GM19452 (cell line): ENCODE data around the gene MAP3K19.
"Not testable (repeated sequence)": the region's sequence is repeated elsewhere in the genome, so short reads cannot be mapped to it uniquely, and the experiment has no call there.

Experiments
- ATAC-seq: cut with Tn5 transposase; IDR thresholded peaks from one replicate; pipeline ENCODE4 v1.9.1; 2021; ENCODE audit not compliant: unreplicated experiment

Gene MAP3K19

DNA sequence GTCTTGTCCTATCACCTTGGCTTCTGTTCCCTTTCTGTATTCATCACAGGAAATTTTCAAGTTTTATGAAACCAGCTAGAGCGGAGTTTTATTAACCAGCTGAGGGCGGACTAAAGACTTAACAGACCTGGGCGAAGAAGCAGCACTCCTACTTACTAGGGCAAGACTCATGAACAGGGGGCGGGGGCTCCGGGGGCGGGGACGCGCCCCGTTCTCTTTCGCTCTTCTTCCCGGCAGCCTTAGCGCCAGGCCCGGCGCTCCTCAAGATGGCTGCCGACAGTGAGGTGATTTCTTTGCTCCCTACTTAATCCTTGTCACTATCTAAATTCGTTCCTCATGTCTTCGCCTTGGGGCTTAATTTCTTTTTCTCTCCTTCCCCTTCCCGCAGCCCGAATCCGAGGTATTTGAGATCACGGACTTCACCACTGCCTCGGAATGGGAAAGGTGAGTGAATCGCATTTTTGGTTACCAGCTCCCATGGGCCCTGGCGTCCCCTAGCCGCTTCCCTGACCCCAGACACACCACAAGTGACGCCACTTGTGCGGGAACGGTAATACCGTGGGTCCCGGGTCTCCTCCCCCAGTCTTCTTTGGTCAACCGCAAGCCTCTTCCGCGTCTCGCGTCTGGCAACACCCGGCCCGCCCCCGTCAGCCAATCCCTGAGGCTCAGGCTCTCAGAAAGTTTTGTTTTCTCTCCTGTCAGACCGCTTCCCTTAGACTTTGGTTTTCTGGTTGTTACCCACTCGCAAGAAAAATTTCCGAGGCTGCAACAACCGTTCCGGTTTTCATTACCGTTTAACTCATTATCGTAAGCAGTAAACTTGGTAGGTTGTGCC, 5.0 kb upstream of the MAP3K19 start, which contains the start of gene RAB3GAP1:
RAB3GAP1 (plus strand) TSS at position 251 of the 835 bp plus-strand sequence; CDS start at position 267, 16 bp downstream.
- ATAC-seq = peak; percentile 75

- ATAC-seq = no peak
Measured at GRCh38 chr2:135050684-135051083, 3.4 kb upstream of the MAP3K19 start.

GRCh38 chr2:135050132-135050531, 2.9 kb upstream of the MAP3K19 start:
- no peak for ATAC-seq

GRCh38 chr2:135048122-135048521, 875 bp upstream of the MAP3K19 start:
- no peak for ATAC-seq

DNA sequence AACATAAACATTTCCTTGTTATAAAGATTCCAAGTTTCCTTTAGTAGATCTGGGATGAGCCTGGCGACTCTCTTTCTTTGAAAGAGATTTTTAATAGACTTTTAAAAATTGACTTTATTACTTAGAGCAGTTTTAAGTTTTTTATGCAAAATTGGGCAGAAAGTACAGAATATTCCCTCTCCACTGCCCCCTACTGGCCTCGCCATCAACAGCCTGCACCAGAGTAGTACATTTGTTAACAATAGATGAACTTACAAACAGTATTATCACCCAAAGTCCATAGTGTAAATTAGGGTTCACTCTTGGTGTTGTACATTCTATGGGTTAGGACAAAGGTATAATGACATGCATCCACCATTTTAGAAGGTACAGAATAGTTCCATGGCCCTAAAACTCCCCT, 3.9 kb downstream of the MAP3K19 start:
- no peak for ATAC-seq

DNA sequence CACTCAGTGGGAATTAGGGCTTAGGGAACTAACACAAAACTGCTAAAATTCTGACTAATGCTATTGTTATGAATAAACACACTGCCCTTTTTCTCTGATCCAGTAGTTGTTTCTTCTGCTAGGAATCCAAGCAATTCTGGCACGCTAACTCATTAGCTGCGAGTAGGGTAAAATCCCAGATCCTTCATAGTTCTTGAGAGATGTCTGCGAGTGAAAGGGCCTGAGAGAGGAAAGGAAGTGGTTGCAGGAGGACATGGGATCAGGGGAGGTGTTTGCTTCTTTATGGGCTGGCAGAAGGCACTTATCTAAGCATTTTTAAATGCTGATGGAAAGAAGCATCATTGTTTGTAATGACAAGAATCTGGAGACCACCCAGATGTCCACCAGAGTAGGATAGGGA, 9.4 kb downstream of the MAP3K19 start:
- ATAC-seq = no peak

DNA sequence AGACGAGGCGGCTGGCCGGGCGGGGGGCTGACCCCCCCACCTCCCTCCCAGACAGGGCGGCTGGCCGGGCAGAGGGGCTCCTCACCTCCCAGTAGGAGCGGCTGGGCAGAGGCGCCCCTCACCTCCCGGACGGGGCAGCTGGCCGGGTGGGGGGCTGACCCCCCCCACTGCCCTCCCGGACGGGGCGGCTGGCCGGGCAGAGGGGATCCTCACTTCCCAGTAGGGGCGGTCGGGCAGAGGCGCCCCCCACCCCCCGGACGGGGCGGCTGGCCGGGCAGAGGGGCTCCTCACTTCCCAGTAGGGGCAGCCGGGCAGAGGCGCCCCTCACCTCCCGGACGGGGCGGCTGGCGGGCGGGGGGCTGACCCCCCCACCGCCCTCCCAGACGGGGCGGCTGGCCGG, 14.0 kb downstream of the MAP3K19 start:
- ATAC-seq = not testable (repeated sequence)

GRCh38 chr2:135030826-135031225, 16.4 kb downstream of the MAP3K19 start:
- ATAC-seq = no peak

DNA sequence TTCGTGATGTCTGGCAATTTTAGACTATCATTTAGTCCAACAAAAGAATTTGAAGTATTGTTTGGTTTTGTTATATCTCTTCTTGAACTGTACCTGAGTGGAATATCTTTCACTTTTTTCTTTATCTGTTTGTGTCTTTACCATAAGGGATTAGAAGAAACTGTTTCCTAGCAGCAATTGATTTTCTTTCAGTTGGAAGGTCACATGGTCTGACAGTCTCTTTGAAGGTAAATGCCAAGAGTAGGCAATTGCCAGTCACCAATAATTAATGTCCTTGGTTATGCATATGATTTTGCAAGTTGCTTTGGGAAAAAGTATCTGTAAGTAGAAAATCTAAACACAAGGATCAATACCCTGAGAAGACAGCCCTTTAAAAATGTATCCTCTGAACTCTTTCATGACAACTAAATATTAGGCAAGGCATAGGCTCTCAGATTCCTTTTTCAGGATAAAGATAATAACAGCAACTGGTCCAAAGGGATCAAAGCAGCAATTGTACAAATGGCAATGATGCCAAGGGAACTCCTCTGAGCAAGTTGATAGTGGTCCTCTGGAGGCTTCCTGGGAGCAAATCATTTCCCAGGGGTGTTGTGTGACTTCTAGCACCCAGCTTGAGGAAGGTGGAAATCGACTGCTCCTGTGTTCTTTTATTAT, 17.6 kb downstream of the MAP3K19 start:
- ATAC-seq = no peak

- no peak for ATAC-seq
Measured at GRCh38 chr2:135023886-135024485, 23.3 kb downstream of the MAP3K19 start.

- no peak for ATAC-seq
Measured at GRCh38 chr2:135022952-135023880, 24.0 kb downstream of the MAP3K19 start.

DNA sequence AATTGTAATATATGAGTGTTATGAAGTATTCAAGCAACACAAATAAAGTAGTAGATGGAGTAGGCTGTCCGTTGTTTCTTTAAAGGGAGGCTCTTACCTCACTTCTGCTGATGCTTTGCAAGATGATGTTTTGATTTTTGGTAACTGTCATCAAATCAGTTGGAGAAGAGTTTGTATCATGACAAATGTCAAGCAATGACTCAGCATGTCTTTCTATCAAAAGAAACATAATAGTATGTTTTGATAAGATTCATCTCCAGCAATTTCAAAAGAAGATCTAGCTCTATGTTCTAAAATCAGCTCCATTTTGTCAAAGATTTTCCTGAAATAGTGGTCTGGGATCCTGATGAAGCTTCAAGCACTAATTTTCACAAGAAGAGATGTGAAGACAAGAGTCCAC, 25.6 kb downstream of the MAP3K19 start:
- ATAC-seq = no peak

GRCh38 chr2:135011633-135012032, 35.6 kb downstream of the MAP3K19 start:
- ATAC-seq = no peak

- no peak for ATAC-seq
Measured at GRCh38 chr2:135010200-135010942, 36.9 kb downstream of the MAP3K19 start.

DNA sequence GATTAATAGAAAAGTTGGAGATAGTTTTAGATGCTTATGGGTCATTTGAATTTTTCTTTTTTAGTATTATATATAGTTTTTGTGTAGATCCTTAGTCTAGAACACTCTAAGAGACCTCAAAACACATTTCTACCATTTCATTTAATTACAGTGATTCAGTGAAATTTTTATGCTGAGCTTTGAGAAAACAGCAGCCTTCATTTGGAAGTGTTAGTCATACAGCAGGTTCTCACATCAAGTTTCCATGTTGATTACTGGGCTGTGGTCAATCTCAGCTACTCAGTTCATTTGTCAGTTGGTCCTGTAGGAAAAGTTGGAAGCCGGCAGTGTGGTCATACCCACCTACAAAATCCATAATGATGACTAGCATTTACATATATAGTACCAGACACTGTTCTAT, 37.9 kb downstream of the MAP3K19 start:
- no peak for ATAC-seq

DNA sequence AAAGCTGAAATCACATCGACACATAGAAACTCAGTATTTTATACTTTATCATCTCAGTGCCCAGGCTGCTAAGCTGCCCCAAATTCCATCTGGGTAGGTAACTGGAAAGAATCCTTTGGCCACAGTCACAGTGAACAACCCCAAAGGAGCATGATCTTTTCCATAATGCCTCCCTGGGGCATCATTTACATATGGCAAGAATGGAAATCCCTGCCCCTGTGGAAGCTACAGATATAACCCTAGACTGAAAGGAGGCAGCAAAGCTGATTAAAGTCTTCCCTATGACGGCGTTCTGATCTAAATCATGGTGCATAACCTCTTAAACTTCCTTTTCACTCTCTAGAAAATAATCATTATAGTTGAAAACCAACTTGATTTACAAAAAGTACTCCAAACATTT, 41.5 kb downstream of the MAP3K19 start:
- ATAC-seq = no peak

GRCh38 chr2:135004005-135004746, 43.1 kb downstream of the MAP3K19 start:
- ATAC-seq = peak; percentile 96

DNA sequence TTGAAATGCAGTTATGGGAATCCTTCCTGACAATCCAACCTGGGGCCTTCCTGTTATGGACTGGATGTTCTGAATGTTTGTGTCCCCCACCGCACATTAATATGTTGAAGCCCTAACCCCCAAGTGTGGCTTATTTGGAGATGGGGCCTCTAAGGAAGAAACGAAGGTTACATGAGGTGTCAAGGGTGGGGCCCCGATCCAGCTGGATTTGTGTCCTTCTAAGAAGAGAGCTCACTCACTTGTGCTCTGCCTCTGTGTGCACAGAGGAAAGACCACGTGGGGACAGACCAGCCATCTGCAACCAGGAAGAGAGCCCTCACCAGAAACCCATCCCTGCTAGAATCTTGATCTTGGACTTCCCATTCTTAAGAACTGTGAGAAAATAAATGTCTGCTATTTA, 44.4 kb downstream of the MAP3K19 start:
- no peak for ATAC-seq

DNA sequence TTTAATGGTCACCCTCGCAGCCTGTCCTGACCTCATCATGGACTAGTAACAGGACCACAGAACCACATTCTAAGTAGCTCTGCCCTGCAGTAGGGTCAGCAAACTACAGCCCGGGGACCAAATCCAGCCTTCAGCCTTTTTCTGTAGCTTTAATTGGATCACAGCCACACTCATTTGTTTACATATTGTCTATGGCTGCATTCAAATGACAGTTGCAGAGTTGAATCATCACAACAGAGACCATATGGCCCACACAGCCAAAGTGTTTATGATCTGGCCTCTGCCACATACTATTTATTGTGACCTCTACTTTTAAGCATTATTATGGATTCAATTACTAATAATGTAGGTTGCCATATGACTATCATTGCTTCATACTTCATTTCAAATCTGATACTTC, 47.7 kb downstream of the MAP3K19 start:
- no peak for ATAC-seq
